H54 (cell line): Measurements from ENCODE around the gene MICAL2.

Experiments used
- DNase-seq: peaks from one replicate; pipeline ENCODE4 v3.0.0; 2011; ENCODE audit warnings: low spot score, mixed read lengths; ENCODE audit not compliant: insufficient read length
- FAIRE-seq: peaks from 3 replicates; lab custom pipeline; 2011; peaks lifted over from hg19 to GRCh38; lab: Jason Lieb, UNC
- POLR2A ChIP-seq: IDR thresholded peaks from 2 replicates; pipeline ENCODE4 v1.6.1; 2011; ENCODE audit warnings: low read depth, mild to moderate bottlenecking, low read length

MICAL2 gene

GRCh38 chr11:12246147-12246546 lies 135.8 kb downstream of the MICAL2 start:
- DNase-seq: no peak
- no peak for FAIRE-seq
- TF ChIP-seq POLR2A: no peak

GRCh38 chr11:12246989-12247388 lies 136.6 kb downstream of the MICAL2 start:
- TF ChIP-seq POLR2A: no peak
- DNase-seq (no peak), FAIRE-seq (no peak)

GRCh38 chr11:12247543-12248254 lies 137.3 kb downstream of the MICAL2 start:
- no peak for DNase-seq
- no peak for TF ChIP-seq POLR2A
- no peak for FAIRE-seq

- DNase-seq (no peak), FAIRE-seq (no peak)
- no peak for TF ChIP-seq POLR2A
Observed at GRCh38 chr11:12248330-12248729, 137.9 kb downstream of the MICAL2 start.

- FAIRE-seq (no peak), DNase-seq (no peak)
- no peak for TF ChIP-seq POLR2A
Observed at GRCh38 chr11:12249590-12250260, 139.3 kb downstream of the MICAL2 start.

- DNase-seq (no peak), FAIRE-seq (no peak)
- TF ChIP-seq POLR2A: no peak
Observed at GRCh38 chr11:12251666-12252560, 141.5 kb downstream of the MICAL2 start.

- DNase-seq (no peak), FAIRE-seq (no peak)
- no peak for TF ChIP-seq POLR2A
Observed at GRCh38 chr11:12253843-12254281, 143.5 kb downstream of the MICAL2 start.

GRCh38 chr11:12258451-12258850 lies 148.1 kb downstream of the MICAL2 start:
- TF ChIP-seq POLR2A: no peak
- no peak for FAIRE-seq
- DNase-seq: no peak

GRCh38 chr11:12259956-12260355 lies 149.6 kb downstream of the MICAL2 start:
- FAIRE-seq: no peak
- no peak for TF ChIP-seq POLR2A
- DNase-seq: no peak

- no peak for TF ChIP-seq POLR2A
- DNase-seq (no peak), FAIRE-seq (no peak)
Observed at GRCh38 chr11:12260731-12261521, 150.5 kb downstream of the MICAL2 start.

GRCh38 chr11:12261551-12261950 lies 151.2 kb downstream of the MICAL2 start:
- TF ChIP-seq POLR2A: no peak
- FAIRE-seq: no peak

GRCh38 chr11:12263141-12263693 lies 152.8 kb downstream of the MICAL2 start:
- TF ChIP-seq POLR2A: no peak
- no peak for DNase-seq
- no peak for FAIRE-seq

More at GRCh38 chr11:12261551-12261950, 151.2 kb downstream of the MICAL2 start:
- no peak for DNase-seq

GRCh38 chr11:12264361-12264760 lies 154.0 kb downstream of the MICAL2 start:
- FAIRE-seq: no peak
- no peak for TF ChIP-seq POLR2A

More at GRCh38 chr11:12264361-12264760, 154.0 kb downstream of the MICAL2 start:
- no peak for DNase-seq
